ENCODE results near the gene DEK.
"Not testable (repeated sequence)": the region's sequence is repeated elsewhere in the genome, so short reads cannot be mapped to it uniquely, and the experiment has no call there.

DEK gene

GRCh38 chr6:18240230-18240629 is 24.1 kb downstream of the DEK start:
- DNase-seq (ENCODE audit: low read depth) = no peak

- no peak for DNase-seq (ENCODE audit: low read depth)
These were observed 27.2 kb downstream of the DEK start for GRCh38 chr6:18237167-18237566.

GRCh38 chr6:18235524-18235923 is 28.8 kb downstream of the DEK start:
- no peak for DNase-seq (ENCODE audit: low read depth)

- DNase-seq (ENCODE audit: low read depth) = no peak
These were observed 29.8 kb downstream of the DEK start for GRCh38 chr6:18234564-18234963.

GRCh38 chr6:18233770-18234169 is 30.6 kb downstream of the DEK start:
- DNase-seq (ENCODE audit: low read depth) = not testable (repeated sequence)

- DNase-seq (ENCODE audit: low read depth) = not testable (repeated sequence)
These were observed 32.5 kb downstream of the DEK start for GRCh38 chr6:18231856-18232255.

GRCh38 chr6:18228590-18228989 is 35.7 kb downstream of the DEK start:
- not testable (repeated sequence) for DNase-seq (ENCODE audit: low read depth)

GRCh38 chr6:18227166-18227565 is 37.2 kb downstream of the DEK start:
- not testable (repeated sequence) for DNase-seq (ENCODE audit: low read depth)

- DNase-seq (ENCODE audit: low read depth) = peak; percentile 84
These were observed 37.8 kb downstream of the DEK start for GRCh38 chr6:18226451-18227105.

GRCh38 chr6:18221288-18221615 is 43.1 kb downstream of the DEK start:
- DNase-seq (ENCODE audit: low read depth) = no peak

- DNase-seq (ENCODE audit: low read depth) = no peak
These were observed 44.7 kb downstream of the DEK start for GRCh38 chr6:18219591-18219990.

GRCh38 chr6:18218233-18218632 is 46.1 kb downstream of the DEK start:
- no peak for DNase-seq (ENCODE audit: low read depth)

GRCh38 chr6:18216411-18216810 is 47.9 kb downstream of the DEK start:
- peak; percentile 11 for DNase-seq (ENCODE audit: low read depth)

GRCh38 chr6:18215436-18215835 is 48.9 kb downstream of the DEK start:
- no peak for DNase-seq (ENCODE audit: low read depth)

- no peak for DNase-seq (ENCODE audit: low read depth)
These were observed 50.3 kb downstream of the DEK start for GRCh38 chr6:18214003-18214402.

GRCh38 chr6:18213439-18213838 is 50.9 kb downstream of the DEK start:
- no peak for DNase-seq (ENCODE audit: low read depth)

- DNase-seq (ENCODE audit: low read depth) = no peak
These were observed 52.1 kb downstream of the DEK start for GRCh38 chr6:18212231-18212630.

GRCh38 chr6:18211338-18211737 is 53.0 kb downstream of the DEK start:
- no peak for DNase-seq (ENCODE audit: low read depth)

- DNase-seq (ENCODE audit: low read depth) = no peak
These were observed 53.6 kb downstream of the DEK start for GRCh38 chr6:18210707-18211106.

- no peak for DNase-seq (ENCODE audit: low read depth)
These were observed 54.7 kb downstream of the DEK start for GRCh38 chr6:18209539-18210197.

- DNase-seq (ENCODE audit: low read depth) = not testable (repeated sequence)
These were observed 55.6 kb downstream of the DEK start for GRCh38 chr6:18208778-18209177.

GRCh38 chr6:18207949-18208348 is 56.4 kb downstream of the DEK start:
- no peak for DNase-seq (ENCODE audit: low read depth)

- DNase-seq (ENCODE audit: low read depth) = no peak
These were observed 56.9 kb downstream of the DEK start for GRCh38 chr6:18207438-18207837.

GRCh38 chr6:18206591-18206990 is 57.7 kb downstream of the DEK start:
- no peak for DNase-seq (ENCODE audit: low read depth)

All from GM04504 (cell line).